ENCODE results near the gene C1orf232.

C1orf232 gene

GRCh38 chr1:26168410-26169197 is at the start of gene C1orf232:
Gene C1orf232 (minus strand): TSS chr1:26168963. CDS start chr1:26168499, 464 bp downstream.
- no peak for DNase-seq (ENCODE audit: low read depth in 2 of 2)

GRCh38 chr1:26215246-26215645 is 46.5 kb upstream of the C1orf232 start:
- DNase-seq (ENCODE audit: low read depth in 2 of 2): no peak

- no peak for DNase-seq (ENCODE audit: low read depth in 2 of 2)
Observed at GRCh38 chr1:26213335-26213905, 44.7 kb upstream of the C1orf232 start.

GRCh38 chr1:26212726-26213125 is 44.0 kb upstream of the C1orf232 start:
- no peak for DNase-seq (ENCODE audit: low read depth in 2 of 2)

- no peak for DNase-seq (ENCODE audit: low read depth in 2 of 2)
Observed at GRCh38 chr1:26210147-26210870, 41.5 kb upstream of the C1orf232 start.

GRCh38 chr1:26203642-26204318 is 35.0 kb upstream of the C1orf232 start:
- DNase-seq (ENCODE audit: low read depth in 2 of 2): no peak

- no peak for DNase-seq (ENCODE audit: low read depth in 2 of 2)
Observed at GRCh38 chr1:26200413-26200812, 31.6 kb upstream of the C1orf232 start.

GRCh38 chr1:26197813-26198212 is 29.1 kb upstream of the C1orf232 start:
- DNase-seq (ENCODE audit: low read depth in 2 of 2): no peak

GRCh38 chr1:26197301-26197700 is 28.5 kb upstream of the C1orf232 start:
- no peak for DNase-seq (ENCODE audit: low read depth in 2 of 2)

GRCh38 chr1:26195805-26196204 is 27.0 kb upstream of the C1orf232 start:
- DNase-seq (ENCODE audit: low read depth in 2 of 2): no peak

- no peak for DNase-seq (ENCODE audit: low read depth in 2 of 2)
Observed at GRCh38 chr1:26191739-26192138, 23.0 kb upstream of the C1orf232 start.

GRCh38 chr1:26190373-26190987 is 21.7 kb upstream of the C1orf232 start, which contains the start of gene CATSPER4:
Gene CATSPER4 (plus strand): TSS chr1:26190602. CDS start chr1:26190628, 26 bp downstream.
- no peak for DNase-seq (ENCODE audit: low read depth in 2 of 2)

GRCh38 chr1:26189751-26190275 is 21.1 kb upstream of the C1orf232 start:
- no peak for DNase-seq (ENCODE audit: low read depth in 2 of 2)

GRCh38 chr1:26189331-26189730 is 20.6 kb upstream of the C1orf232 start:
- DNase-seq (ENCODE audit: low read depth in 2 of 2): no peak

- DNase-seq (ENCODE audit: low read depth in 2 of 2): no peak
Observed at GRCh38 chr1:26188477-26188876, 19.7 kb upstream of the C1orf232 start.

- no peak for DNase-seq (ENCODE audit: low read depth in 2 of 2)
Observed at GRCh38 chr1:26187882-26188281, 19.1 kb upstream of the C1orf232 start.

GRCh38 chr1:26184883-26185282 is 16.1 kb upstream of the C1orf232 start:
- DNase-seq (ENCODE audit: low read depth in 2 of 2): no peak

- DNase-seq (ENCODE audit: low read depth in 2 of 2): no peak
Observed at GRCh38 chr1:26184086-26184485, 15.3 kb upstream of the C1orf232 start.

- DNase-seq (ENCODE audit: low read depth in 2 of 2): no peak
Observed at GRCh38 chr1:26182383-26182696, 13.6 kb upstream of the C1orf232 start.

- no peak for DNase-seq (ENCODE audit: low read depth in 2 of 2)
Observed at GRCh38 chr1:26181586-26182382, 13.0 kb upstream of the C1orf232 start.

- DNase-seq (ENCODE audit: low read depth in 2 of 2): no peak
Observed at GRCh38 chr1:26180010-26180506, 11.3 kb upstream of the C1orf232 start.
